T-helper 2 cell treated with Interferon-gamma antibody and Interleukin-4, amounts not matched to agents 100 ng/mL and 5 ng/mL, for 36 hours (primary cell): ENCODE results near the gene SLC39A9. TPM values are rescaled to one million over a fixed set of nuclear protein-coding genes. Genes with fewer than 3 reads are reported as not detected.
"Not testable (repeated sequence)": the region's sequence is repeated elsewhere in the genome, so short reads cannot be mapped to it uniquely, and the experiment has no call there.

ENCODE experiments used
- intact Hi-C: fragments of 100-400 bp; cut with micrococcal nuclease; formaldehyde crosslinking; loops from one replicate; pipeline ENCODE4 v1.15.1; 2023
- total RNA-seq: library from RNA; stranded (reverse); gene quantifications from 2 replicates; pipeline ENCODE4 v1.2.3, GENCODE V29; 2022

The SLC39A9 gene
- total RNA-seq, 1 donor from 2014 or later = 48.9 TPM

DNA sequence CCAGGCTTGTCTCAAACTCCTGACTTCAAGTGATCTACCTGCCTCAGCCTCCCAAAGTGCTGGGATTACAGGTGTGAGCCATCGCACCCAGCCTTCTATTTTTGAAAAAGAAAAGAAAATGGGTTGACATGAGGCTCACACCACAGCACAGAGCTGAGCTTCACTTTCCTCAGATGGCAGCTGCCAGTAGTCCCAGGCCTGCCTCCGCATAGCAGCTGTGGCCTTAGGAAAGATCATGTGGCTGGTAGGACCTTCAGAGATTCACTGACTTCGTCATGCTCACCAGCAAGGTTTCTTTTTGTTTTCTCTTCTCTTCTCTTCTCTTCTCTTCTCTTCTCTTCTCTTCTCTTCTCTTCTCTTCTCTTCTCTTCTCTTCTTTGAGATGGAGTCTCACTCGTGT is 99.8 kb downstream of the SLC39A9 start:
- intact Hi-C loops = not testable (repeated sequence)

DNA sequence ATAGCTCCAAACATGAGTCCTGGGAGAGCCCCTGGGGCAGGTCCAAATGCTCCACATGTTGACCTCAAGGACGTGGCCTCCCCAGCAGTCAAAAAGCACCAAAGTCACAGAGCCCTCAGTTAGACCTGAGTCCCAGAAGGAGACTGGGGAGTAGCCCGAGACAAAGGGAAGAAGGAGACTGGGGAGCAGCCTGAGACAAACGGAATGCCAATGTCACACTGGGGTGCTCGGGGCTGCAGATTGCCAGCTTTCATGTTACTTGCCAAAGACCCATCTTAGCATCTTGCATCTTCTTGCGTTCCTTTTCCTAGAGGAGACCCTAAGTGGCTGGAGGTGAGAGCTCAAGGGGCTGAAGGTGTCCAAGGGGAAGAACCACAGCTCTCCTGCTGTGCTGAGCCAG is 100.9 kb downstream of the SLC39A9 start:
- intact Hi-C loops = no loop called here

DNA sequence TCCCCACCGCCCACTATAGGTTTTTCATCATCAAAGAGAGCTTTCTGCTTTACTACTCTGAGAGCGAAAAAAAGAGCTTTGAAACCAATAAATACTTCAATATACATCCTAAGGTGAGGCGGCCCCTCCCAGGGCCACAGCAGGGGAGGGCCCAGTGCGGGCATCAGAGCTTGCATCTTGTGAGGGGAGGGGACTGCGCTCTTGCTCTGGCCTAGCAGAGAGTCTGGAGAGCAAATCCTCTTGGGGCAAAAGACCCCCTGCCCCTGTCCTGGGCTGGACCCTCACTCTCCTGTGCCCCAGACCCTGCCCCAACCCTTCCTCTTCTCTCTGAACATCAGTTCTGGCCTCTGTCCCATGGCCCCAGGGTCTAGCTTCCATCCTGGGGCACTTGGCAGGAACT is 101.6 kb downstream of the SLC39A9 start:
- intact Hi-C loops = no loop called here

DNA sequence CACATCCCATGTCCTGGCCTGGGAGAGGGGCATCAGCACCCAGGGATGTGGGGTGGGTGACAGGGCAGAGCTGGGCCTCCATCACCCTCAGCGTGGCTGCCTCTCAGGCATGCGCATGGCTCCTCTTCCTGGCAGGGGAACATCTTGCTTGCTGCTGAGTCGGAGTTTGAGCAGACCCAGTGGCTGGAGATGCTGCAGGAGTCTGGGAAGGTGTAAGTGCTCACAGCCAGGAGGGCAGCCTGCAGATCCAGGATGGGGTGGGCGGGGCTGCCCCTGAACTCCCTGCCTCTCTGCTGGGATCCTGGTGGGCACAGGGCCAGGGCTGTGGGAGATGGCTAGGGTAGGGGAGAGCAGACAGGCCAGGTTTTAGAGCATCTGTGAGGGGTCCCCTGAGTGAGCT is 102.2 kb downstream of the SLC39A9 start:
- intact Hi-C loops = no loop called here

DNA sequence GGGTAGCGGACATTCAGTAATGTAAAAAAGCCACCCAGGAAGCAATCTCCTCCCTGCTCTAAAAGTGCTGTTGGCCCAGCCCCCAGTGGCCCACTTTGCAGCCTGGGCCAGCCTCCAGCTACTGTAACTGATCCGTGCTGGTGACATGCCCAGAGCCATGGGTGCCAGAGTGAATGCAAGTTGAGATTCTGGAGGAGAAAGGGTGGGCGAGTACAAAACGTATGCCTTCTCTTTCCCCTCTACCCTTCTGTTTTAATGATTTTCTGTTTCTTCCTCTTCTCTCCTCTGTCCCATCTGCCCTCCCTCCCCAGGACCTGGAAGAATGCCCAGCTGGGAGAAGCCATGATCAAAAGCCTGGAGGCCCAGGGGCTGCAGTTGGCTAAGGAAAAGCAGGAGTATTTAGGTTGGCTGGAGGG is 102.9 kb downstream of the SLC39A9 start:
- intact Hi-C loops = no loop called here

DNA sequence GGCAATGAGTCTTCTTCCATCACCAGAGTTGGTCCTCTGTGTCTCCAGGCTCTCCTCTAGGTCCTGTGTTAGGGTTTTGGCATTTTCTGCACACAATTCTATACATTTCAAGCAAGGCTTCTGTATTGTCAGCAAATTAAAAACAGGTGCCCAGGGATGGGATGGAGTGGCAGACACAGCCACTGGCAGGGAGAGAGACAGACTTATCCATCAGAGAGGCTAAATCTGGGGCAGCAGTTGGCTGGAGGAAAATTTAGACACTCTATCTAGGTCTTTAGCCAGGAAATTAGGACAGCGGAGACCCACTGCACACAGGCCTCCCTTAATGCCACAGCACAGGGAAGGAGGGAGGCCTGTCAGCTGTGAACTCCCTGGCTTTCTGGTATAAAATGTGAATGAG is 106.3 kb downstream of the SLC39A9 start:
- intact Hi-C loops = no loop called here

DNA sequence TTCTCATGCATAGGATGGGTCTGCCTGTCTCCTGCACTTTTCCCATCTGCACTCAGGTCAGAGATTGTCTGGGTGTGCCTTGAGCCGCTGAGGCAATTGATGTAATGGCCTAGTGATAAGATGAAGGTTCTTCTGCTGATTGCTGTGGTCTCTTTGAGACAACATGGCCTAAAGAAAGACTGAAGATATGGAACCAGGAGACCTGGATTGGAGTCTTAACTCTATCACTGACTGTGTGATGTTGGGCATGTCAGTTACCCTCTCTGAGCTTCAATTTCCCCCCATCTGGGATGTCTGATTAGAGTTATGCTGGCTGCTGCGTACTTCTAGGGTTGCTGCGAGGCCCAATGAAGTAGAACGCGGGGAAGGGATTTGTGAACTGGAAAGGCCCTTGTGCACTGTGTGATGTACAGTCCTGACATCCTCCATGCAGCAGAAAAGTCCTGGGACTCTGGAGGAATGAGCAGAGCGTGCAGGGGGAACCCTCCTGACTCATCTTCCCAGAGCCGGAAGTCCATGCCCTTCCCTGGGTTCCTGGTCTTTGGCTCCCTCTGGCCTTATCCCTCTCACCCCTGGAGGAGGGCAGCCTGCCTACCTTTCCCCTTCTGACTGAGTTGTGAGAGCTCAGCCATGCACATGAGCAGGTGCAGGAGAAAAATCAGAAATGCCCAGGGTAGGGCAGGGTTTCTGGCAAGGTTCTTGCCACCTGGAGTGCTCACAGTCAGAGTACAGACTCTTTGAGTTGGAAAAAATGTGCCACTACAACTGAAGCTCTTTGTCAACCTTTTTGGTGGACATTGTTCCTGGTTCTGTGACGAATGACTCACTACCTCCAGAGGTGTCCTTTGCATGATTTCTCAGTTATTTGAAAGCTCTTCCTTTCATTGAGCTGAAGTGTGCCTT is 107.1 kb downstream of the SLC39A9 start:
- intact Hi-C loops = no loop called here

DNA sequence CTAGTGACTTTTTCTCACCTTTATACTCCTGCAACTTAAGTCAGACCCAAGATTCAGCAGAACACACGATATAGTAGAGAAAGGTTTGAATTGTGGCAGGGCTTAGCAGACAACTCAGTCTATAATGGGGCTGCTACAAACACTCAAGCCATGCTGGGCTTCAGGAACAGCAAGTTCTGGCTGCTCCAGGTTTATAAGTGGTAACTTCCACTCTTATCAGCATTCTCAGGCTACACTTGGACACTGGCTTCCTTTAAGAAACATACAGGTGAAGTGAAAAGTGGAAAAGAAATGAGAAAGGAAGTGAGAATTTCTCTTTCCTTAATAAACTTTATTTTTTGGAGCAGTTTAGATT is 107.7 kb downstream of the SLC39A9 start:
- intact Hi-C loops = no loop called here

Other genes with a start within 250 kb of the SLC39A9 start
- 34.2 and 35.8 TPM in 2 replicates for gene DCAF5, start 245.6 kb upstream of the SLC39A9 start, total RNA-seq
- gene EXD2, start 207.2 kb upstream of the SLC39A9 start, total RNA-seq = 3.9 and 4.8 TPM in 2 replicates
- not detected in 2 replicates for gene GALNT16, start 138.5 kb upstream of the SLC39A9 start, total RNA-seq
- 342 and 350 TPM in 2 replicates for gene ERH, start 393 bp upstream of the SLC39A9 start, total RNA-seq
- 0.09 and 0.16 TPM in 2 replicates for gene PLEKHD1, start 86.0 kb downstream of the SLC39A9 start, total RNA-seq
- gene CCDC177, start 176.2 kb downstream of the SLC39A9 start, total RNA-seq = not detected in 2 replicates
- gene SUSD6, start 212.9 kb downstream of the SLC39A9 start, total RNA-seq = 44.2 and 46.5 TPM in 2 replicates